HEK293T (cell line): ENCODE results near the gene TLE4.

ENCODE experiments used
- CTCF ChIA-PET: fragments of 350-600 bp; formaldehyde crosslinking; extraction: SDS; loops from one replicate; lab custom pipeline; 2021; ENCODE audit warnings: antibody characterized with exemption, inconsistent platforms; lab: Yijun Ruan, JAX
- POLR2A ChIA-PET: fragments of 350-600 bp; formaldehyde crosslinking; extraction: SDS; loops from one replicate; lab custom pipeline; 2020; ENCODE audit warnings: antibody characterized with exemption, inconsistent platforms; lab: Yijun Ruan, JAX
- DNase-seq: peaks from one replicate; pipeline ENCODE4 v3.0.0; 2012; ENCODE audit warnings: mixed read lengths; ENCODE audit errors: extremely low spot score
- ARNT ChIP-seq: fragments of 450-650 bp; IDR thresholded peaks from 2 replicates; pipeline ENCODE4 v1.6.1; 2017; ENCODE audit warnings: mild to moderate bottlenecking
- BHLHE40 ChIP-seq: fragments of 450-650 bp; IDR thresholded peaks from 2 replicates; pipeline ENCODE4 v1.6.1; 2016; ENCODE audit warnings: mild to moderate bottlenecking, moderate library complexity, borderline replicate concordance
- CTBP1 ChIP-seq: fragments of 450-650 bp; IDR thresholded peaks from 2 replicates; pipeline ENCODE4 v1.6.1; 2016; ENCODE audit warnings: borderline replicate concordance
- ELF4 ChIP-seq: fragments of 450-650 bp; IDR thresholded peaks from 2 replicates; pipeline ENCODE4 v1.6.1; 2017; ENCODE audit warnings: antibody characterized with exemption
- FOXA1 ChIP-seq: fragments of 450-650 bp; IDR thresholded peaks from 2 replicates; pipeline ENCODE4 v1.6.1; 2016; ENCODE audit warnings: mild to moderate bottlenecking
- FOXK2 ChIP-seq: fragments of 450-650 bp; IDR thresholded peaks from 2 replicates; pipeline ENCODE4 v1.6.1; 2016; ENCODE audit warnings: mild to moderate bottlenecking
- FOXM1 ChIP-seq: fragments of 450-650 bp; IDR thresholded peaks from 2 replicates; pipeline ENCODE4 v1.6.1; 2017; ENCODE audit warnings: mild to moderate bottlenecking, borderline replicate concordance
- HDGF ChIP-seq: fragments of 450-650 bp; IDR thresholded peaks from 2 replicates; pipeline ENCODE4 v1.6.1; 2017; ENCODE audit warnings: antibody characterized with exemption, borderline replicate concordance
- L3MBTL2 ChIP-seq: fragments of 450-650 bp; conservative IDR thresholded peaks from 2 replicates; pipeline ENCODE4 v1.6.1; 2016; ENCODE audit warnings: mild to moderate bottlenecking
- LEF1 ChIP-seq: fragments of 450-650 bp; IDR thresholded peaks from 2 replicates; pipeline ENCODE4 v1.6.1; 2017; ENCODE audit warnings: mild to moderate bottlenecking, borderline replicate concordance
- NFRKB ChIP-seq: fragments of 450-650 bp; IDR thresholded peaks from 2 replicates; pipeline ENCODE4 v1.6.1; 2016; ENCODE audit warnings: mild to moderate bottlenecking, moderate library complexity
- PKNOX1 ChIP-seq: fragments of 450-650 bp; IDR thresholded peaks from 2 replicates; pipeline ENCODE4 v1.6.1; 2016
- SP1 ChIP-seq: fragments of 450-650 bp; IDR thresholded peaks from 2 replicates; pipeline ENCODE4 v1.6.1; 2017
- SUZ12 ChIP-seq: fragments of 450-650 bp; IDR thresholded peaks from 2 replicates; pipeline ENCODE4 v1.6.1; 2016; ENCODE audit warnings: mild to moderate bottlenecking
- TARDBP ChIP-seq: fragments of 450-650 bp; IDR thresholded peaks from 2 replicates; pipeline ENCODE4 v1.6.1; 2016
- ZNF384 ChIP-seq: fragments of 450-650 bp; IDR thresholded peaks from 2 replicates; pipeline ENCODE4 v1.6.1; 2016

The TLE4 gene

GRCh38 chr9:79609468-79610018, 37.8 kb downstream of the TLE4 start:
- POLR2A ChIA-PET: interaction anchor here (1.4 to 2.1 kb wide), 2 partner anchors 11 to 38 kb away, joined by 4 to 13 read pairs; partner anchors contain the start of gene TLE4
- TF ChIP-seq L3MBTL2: no peak
- no peak for TF ChIP-seq SP1
- TF ChIP-seq BHLHE40: no peak
- no peak for TF ChIP-seq FOXA1
- no peak for TF ChIP-seq LEF1
- no peak for TF ChIP-seq TARDBP
- no peak for TF ChIP-seq NFRKB
- no peak for TF ChIP-seq HDGF
- TF ChIP-seq FOXM1: no peak
- TF ChIP-seq ARNT: no peak
- TF ChIP-seq CTBP1: no peak
- TF ChIP-seq PKNOX1: no peak

DNA sequence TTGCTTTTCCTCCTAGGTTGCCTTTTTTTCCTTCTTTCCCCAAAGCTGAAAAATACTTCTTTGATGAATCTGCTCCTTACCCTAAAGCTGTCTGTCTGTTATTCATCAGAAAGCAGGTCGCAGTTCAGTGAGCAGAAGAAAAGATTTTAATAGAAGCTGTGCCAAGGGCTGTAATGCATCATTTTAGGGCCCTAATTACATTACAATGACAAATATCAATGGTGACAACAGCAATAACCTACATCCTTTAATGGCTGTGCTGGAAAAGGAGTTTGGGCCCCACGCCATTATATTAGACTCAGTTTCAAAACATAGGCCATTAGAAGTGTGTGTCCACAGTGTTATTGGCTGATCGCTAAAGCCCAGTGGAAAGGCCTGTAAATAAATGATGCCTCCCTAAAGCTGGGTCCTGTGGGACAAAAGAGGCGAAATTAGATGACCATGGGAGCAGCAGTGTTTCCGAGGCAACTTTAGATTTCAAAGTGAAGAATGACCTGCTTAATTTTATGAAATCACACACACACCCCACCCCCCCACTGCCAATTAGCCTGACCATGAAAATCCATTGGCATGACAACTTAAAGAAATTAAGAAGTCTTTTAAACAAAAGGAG, 38.4 kb downstream of the TLE4 start:
- CTCF ChIA-PET: interaction anchor here (1.1 kb wide), 1 partner anchor 42 kb away, joined by 3 read pairs; no protein-coding TSS in a partner anchor
- POLR2A ChIA-PET: interaction anchor here (0.7 to 2.1 kb wide), 3 partner anchors 10 to 166 kb away, joined by 3 to 13 read pairs (median 4); partner anchors contain the start of gene TLE4
- DNase-seq: no peak
- TF ChIP-seq FOXK2: no peak
- no peak for TF ChIP-seq HDGF
- TF ChIP-seq SUZ12: no peak
- no peak for TF ChIP-seq SP1
- TF ChIP-seq L3MBTL2: no peak
- TF ChIP-seq NFRKB: no peak
- no peak for TF ChIP-seq ARNT
- TF ChIP-seq ELF4: no peak
- TF ChIP-seq ZNF384: no peak

More at GRCh38 chr9:79609468-79610018, 37.8 kb downstream of the TLE4 start:
- no peak for DNase-seq
- CTCF ChIA-PET: interaction anchor here (1.1 kb wide), 1 partner anchor 41 kb away, joined by 3 read pairs; no protein-coding TSS in a partner anchor

DNA sequence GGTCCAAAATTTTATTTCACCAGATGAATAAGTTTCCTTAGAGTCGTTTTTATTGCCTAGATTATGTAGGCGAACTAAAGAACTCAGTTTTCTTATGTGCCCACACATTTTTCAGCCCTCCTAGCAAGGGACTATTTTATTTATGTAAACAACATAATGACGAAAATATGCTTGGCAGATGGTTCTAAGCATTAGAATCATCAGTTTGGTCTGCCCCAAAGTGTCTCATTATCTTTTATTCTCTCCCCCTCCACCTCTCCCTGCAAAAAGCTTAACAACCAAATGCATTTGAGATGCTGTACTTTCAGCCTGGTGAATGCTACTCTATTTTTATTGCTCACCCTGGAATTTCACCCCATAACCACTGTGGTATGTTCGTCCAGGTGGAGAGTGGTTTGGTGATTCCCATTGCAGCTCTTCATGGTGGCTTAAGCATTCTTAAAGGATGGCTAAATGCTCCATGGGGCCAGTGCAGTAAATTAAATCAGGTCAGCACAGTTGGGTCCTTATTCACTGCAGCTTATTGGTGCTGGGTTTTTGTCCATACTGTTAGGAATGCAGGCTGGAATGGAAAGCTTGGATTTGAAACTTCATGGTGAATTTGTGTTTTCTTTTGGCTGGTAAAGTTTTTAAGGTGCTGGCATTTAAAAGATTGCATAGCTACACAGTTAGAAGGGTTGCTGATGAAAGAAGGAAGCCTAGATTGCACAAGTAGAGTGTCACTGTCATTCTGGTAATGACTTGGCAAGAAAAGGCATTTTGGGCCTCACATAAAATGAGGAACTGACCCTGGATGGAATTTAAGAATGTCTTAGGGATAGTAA, 39.2 kb downstream of the TLE4 start:
- TF ChIP-seq LEF1 (0 out of 2 replicates have a peak, but pooled peaks have one; percentile 25), FOXA1 (no peak)
- no peak for DNase-seq
- CTCF ChIA-PET: interaction anchor here (1.0 to 1.2 kb wide), 3 partner anchors 11 to 58 kb away, joined by 3 read pairs; no protein-coding TSS in a partner anchor
- POLR2A ChIA-PET: interaction anchor here (0.7 to 2.1 kb wide), 4 partner anchors 9 to 166 kb away, joined by 3 to 13 read pairs (median 4); partner anchors contain the start of gene TLE4

GRCh38 chr9:79613145-79613544, 41.4 kb downstream of the TLE4 start:
- no peak for DNase-seq
- CTCF ChIA-PET: interaction anchor here (1.5 kb wide), 1 partner anchor 8 kb away, joined by 4 read pairs; no protein-coding TSS in a partner anchor
- TF ChIP-seq ZNF384 (no peak), ARNT (no peak), NFRKB (no peak), CTBP1 (no peak), FOXA1 (no peak), TARDBP (no peak), FOXK2 (no peak), SUZ12 (no peak)
- POLR2A ChIA-PET: interaction anchor here (1.4 kb wide), 1 partner anchor 19 kb away, joined by 3 read pairs; no protein-coding TSS in a partner anchor

GRCh38 chr9:79615038-79615437, 43.3 kb downstream of the TLE4 start:
- TF ChIP-seq ARNT (no peak), BHLHE40 (no peak), SUZ12 (no peak), TARDBP (no peak)
- ChIA-PET CTCF (interaction anchor here (0.8 kb wide), 1 partner anchor 10 kb away, joined by 3 read pairs; no protein-coding TSS in a partner anchor), POLR2A (interaction anchor here (0.9 kb wide), 1 partner anchor 11 kb away, joined by 3 read pairs; no protein-coding TSS in a partner anchor)
- DNase-seq: no peak

GRCh38 chr9:79616013-79616412, 44.2 kb downstream of the TLE4 start:
- ChIA-PET POLR2A (interaction anchor here (0.8 kb wide), 1 partner anchor 45 kb away, joined by 6 read pairs; the partner anchor contains the start of gene TLE4), CTCF (interaction anchor here (0.8 kb wide), 1 partner anchor 361 kb away, joined by 3 read pairs; no protein-coding TSS in a partner anchor)
- no peak for DNase-seq
- TF ChIP-seq TARDBP: no peak
- TF ChIP-seq NFRKB: no peak
- no peak for TF ChIP-seq HDGF
- TF ChIP-seq ELF4: no peak
- TF ChIP-seq L3MBTL2: no peak
- TF ChIP-seq FOXK2: no peak
- no peak for TF ChIP-seq ARNT
- no peak for TF ChIP-seq FOXA1
- no peak for TF ChIP-seq LEF1
- TF ChIP-seq ZNF384: no peak
- no peak for TF ChIP-seq CTBP1
